Measurements from ENCODE around the gene FOXE3. TPM values are rescaled to one million over a fixed set of nuclear protein-coding genes. Genes with fewer than 3 reads are reported as not detected.
A peak's percentile ranks its signal among the peaks of the same experiment; 100 is the strongest.
"Not testable (repeated sequence)": the region's sequence is repeated elsewhere in the genome, so short reads cannot be mapped to it uniquely, and the experiment has no call there.

Gene FOXE3
- total RNA-seq, 1 donor from 2014 or later: not detected

- ATAC-seq (peak; percentile 56), DNase-seq (ENCODE audit: low spot score) (no peak)
Observed at GRCh38 chr1:47444562-47445465, 28.7 kb downstream of the FOXE3 start.

GRCh38 chr1:47445823-47446550 lies 29.9 kb downstream of the FOXE3 start:
- DNase-seq (ENCODE audit: low spot score): no peak
- ATAC-seq: no peak

GRCh38 chr1:47448462-47449222 lies 32.6 kb downstream of the FOXE3 start:
- ATAC-seq (no peak), DNase-seq (ENCODE audit: low spot score) (no peak)

- peak; percentile 82 for DNase-seq (ENCODE audit: low spot score)
Observed at GRCh38 chr1:47449822-47450552, 33.9 kb downstream of the FOXE3 start.

GRCh38 chr1:47450606-47451005 lies 34.5 kb downstream of the FOXE3 start:
- no peak for ATAC-seq

More at GRCh38 chr1:47449822-47450552, 33.9 kb downstream of the FOXE3 start:
- ATAC-seq: peak; percentile 99

GRCh38 chr1:47452426-47452825 lies 36.3 kb downstream of the FOXE3 start:
- ATAC-seq: no peak
- no peak for DNase-seq (ENCODE audit: low spot score)

More at GRCh38 chr1:47450606-47451005, 34.5 kb downstream of the FOXE3 start:
- DNase-seq (ENCODE audit: low spot score): no peak

GRCh38 chr1:47453910-47454309 lies 37.8 kb downstream of the FOXE3 start:
- not testable (repeated sequence) for ATAC-seq; DNase-seq (ENCODE audit: low spot score)

GRCh38 chr1:47456250-47456649 lies 40.2 kb downstream of the FOXE3 start:
- DNase-seq (ENCODE audit: low spot score) (no peak), ATAC-seq (no peak)

- ATAC-seq; DNase-seq (ENCODE audit: low spot score): not testable (repeated sequence)
Observed at GRCh38 chr1:47457547-47457946, 41.5 kb downstream of the FOXE3 start.

- DNase-seq (ENCODE audit: low spot score): no peak
Observed at GRCh38 chr1:47459253-47459788, 43.2 kb downstream of the FOXE3 start.

GRCh38 chr1:47460040-47460439 lies 44.0 kb downstream of the FOXE3 start:
- DNase-seq (ENCODE audit: low spot score) (no peak), ATAC-seq (no peak)

More at GRCh38 chr1:47459253-47459788, 43.2 kb downstream of the FOXE3 start:
- no peak for ATAC-seq

GRCh38 chr1:47460456-47460855 lies 44.4 kb downstream of the FOXE3 start:
- no peak for ATAC-seq

GRCh38 chr1:47465605-47466004 lies 49.5 kb downstream of the FOXE3 start:
- DNase-seq (ENCODE audit: low spot score): no peak
- peak; percentile 36 for ATAC-seq

More at GRCh38 chr1:47460456-47460855, 44.4 kb downstream of the FOXE3 start:
- no peak for DNase-seq (ENCODE audit: low spot score)

Other genes with a start within 250 kb of the FOXE3 start
- 1.3 TPM for gene PDZK1IP1, start 226.2 kb upstream of the FOXE3 start, total RNA-seq
- 1.9 TPM for gene TAL1, start 184.1 kb upstream of the FOXE3 start, total RNA-seq
- 0.33 TPM for gene STIL, start 102.1 kb upstream of the FOXE3 start, total RNA-seq
- 119 TPM for gene CMPK1, start 82.5 kb upstream of the FOXE3 start, total RNA-seq
- gene FOXD2, start 21.8 kb downstream of the FOXE3 start, total RNA-seq: 0.55 TPM